Frontal cortex (tissue), 4 donors: Measurements from ENCODE around the gene SULT4A1. TPM values are rescaled to one million over a fixed set of nuclear protein-coding genes. Genes with fewer than 3 reads are reported as not detected.

Source experiments
- DNase-seq, 2 donors: peaks; one replicate each; pipeline ENCODE4 v3.0.0; 2012; ENCODE audit warnings: low spot score in 2 of 2
- FAIRE-seq: peaks from 2 replicates; lab custom pipeline; 2012; peaks lifted over from hg19 to GRCh38; lab: Jason Lieb, UNC
- total RNA-seq: library from RNA; depleted of rRNA; stranded (reverse); fragments of >200 nt; gene quantifications from one replicate; pipeline ENCODE4 v1.2.3, GENCODE V29; 2014
- donor health status: control.
- donor health status: control.
- donor health status: control.

Gene SULT4A1
- total RNA-seq, 1 donor from 2014 or later: 47.7 TPM

GRCh38 chr22:43848366-43849171 lies 13.7 kb downstream of the SULT4A1 start:
- no peak for DNase-seq
- no peak for FAIRE-seq

DNA sequence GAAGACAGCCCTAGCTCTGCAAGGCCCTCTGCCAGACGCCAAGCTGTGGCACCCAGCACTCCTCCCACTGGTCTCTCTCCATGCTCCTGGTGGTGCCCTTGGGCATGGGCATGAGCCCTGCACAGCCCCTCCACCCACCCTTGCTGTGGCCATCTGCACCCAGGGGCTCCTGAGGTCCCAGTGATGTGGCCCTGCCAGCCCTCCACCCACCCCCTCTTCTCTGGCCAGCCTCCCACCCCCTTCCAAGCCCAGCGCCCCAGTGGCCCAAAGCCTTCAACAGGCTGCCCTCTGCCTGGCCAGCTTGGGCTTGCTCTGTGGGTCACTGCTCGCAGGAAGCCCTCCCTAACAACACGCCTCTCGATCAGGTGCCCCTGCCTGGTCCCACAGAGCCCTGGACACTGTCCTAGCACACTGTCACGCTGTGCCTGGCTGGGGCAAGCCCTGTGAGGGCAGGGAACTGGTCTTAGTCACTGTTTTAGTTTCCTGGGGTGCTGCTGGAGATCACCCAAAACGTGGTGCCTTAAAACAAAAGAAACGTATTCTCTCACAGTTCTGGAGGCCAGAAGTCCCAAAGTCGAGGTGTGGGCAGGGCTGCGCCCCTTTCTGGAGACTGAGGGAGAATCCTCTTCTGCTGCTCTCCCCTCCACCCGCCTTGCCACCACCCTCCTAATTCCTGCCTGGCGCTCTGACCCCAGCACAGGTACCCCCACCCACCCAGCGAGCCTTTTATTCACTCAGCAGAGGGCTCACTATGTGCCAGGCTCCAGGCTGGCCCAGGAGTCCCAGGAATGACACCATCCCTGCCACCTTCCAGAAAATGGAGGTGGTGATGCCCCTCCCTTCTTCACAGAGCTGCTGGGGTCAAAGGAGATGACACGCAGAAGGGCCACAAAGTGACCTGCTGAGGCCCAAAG lies 14.7 kb downstream of the SULT4A1 start:
- DNase-seq (no peak), FAIRE-seq (no peak)

DNA sequence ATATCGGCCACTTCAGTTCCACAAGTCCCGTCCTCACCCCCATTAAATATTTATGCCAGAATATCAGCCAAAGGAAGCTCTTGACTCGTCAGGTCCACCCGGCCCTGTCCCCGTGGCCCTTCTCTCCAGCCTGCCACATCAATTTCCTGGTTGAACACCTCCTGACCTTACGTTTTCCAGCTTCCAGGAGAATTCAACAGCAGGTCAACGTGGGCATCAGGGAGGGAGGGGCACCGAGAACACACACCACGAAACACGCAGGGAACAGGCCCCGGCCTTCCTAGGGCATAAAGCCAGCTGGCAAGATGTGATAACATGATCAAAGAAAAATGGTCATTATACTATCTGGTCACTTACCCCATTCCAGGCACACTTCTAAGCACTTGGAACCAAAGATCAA lies 15.3 kb downstream of the SULT4A1 start:
- FAIRE-seq (no peak), DNase-seq (no peak)

DNA sequence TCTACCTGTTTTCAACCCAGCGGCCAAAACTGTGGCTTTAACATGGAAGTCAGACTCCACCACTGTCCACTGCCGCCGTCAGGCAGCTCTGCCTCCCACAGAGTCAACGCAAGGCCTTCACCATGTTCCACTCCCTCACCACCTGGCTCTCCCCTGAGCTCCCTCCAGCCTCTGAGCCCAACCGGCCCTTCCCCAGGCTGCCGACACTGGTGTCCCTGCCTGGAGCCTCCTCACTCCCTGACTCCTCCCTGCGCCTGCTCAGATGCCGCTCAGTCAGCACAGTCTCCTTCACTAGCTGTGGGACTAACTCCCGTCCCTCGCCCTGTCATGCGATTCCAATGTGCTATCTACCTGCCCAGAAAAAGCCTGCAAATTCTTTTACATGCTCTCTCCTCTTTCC lies 16.3 kb downstream of the SULT4A1 start:
- DNase-seq (no peak), FAIRE-seq (no peak)

GRCh38 chr22:43844560-43845545 lies 17.5 kb downstream of the SULT4A1 start:
- FAIRE-seq (no peak), DNase-seq (no peak)

DNA sequence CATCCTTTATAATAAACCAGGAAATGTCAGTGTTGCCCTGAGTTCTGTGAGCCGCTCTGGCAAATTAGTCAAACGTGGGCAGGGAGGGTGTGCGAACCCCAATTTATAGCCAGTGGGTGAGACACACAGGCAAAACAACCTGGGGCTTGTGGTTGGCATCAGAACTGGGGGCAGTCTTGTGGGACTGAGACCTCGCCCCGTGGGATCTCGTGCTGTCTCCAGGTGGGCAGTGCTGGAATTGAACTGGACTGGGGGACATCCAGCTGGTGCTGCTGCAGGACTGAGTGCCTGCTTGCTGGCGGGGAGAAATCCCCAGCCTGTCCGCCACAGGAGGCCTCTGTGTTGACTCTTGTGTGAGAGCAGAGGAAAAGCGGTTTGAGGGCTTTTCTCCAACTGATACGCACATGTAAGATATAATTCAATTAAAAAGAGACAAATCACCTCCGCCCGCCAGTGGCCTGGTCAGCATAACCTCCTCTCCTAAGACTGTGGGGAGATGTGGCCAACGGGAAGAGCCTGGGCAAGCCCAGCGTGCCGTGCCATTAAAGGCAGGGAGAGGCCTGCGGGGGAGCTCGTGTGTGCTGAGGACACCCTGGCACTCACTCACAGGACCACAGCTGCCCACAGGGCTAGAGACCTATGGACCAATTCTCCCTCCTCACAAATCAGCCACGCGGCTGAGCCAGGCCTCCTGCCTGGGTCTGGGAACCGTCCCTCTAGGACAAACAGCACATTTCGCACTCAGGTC lies 18.4 kb downstream of the SULT4A1 start:
- no peak for FAIRE-seq

DNA sequence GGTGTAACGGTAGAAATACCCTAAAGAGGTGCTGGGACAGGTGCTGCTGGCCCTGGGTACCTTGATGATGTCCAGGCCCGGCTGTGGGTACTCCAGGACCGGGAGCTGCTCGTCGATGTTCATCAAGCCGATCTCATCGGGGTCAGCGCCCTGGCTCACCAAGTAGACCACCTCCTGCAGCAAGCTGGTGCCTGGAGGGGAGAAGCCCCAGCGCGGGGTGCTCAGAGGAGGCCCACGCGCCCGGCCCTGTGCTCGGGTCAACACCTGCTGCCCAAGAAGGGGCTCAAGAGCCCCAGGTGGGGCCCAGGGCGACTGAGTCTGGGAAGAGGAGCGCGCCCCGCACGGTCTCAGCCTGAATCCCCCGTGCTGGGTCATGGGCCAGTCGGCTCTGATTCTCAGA lies 20.6 kb downstream of the SULT4A1 start:
- FAIRE-seq (no peak), DNase-seq (no peak)

More for the DNA sequence above, 18.4 kb downstream of the SULT4A1 start:
- DNase-seq: no peak

DNA sequence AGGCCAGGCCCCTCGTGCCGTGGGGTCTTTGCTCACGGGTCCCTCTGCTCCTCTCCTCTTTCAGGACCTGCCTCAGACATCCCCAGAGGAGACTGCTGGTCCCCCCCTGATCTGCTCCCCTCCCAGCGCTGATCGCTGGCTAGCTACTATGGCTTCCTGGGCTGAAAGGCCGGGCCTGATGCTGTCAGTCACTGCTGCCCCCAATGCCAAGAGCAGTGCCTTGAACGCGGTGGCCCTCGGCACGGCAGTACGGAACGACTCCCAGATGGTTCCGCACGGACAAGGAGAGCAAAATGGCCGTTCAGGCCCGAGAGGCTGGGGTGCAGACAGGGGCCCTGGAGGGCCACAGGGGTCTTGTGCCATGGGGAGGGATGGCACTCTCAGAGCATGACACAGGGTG lies 21.5 kb downstream of the SULT4A1 start:
- no peak for FAIRE-seq
- DNase-seq: no peak

GRCh38 chr22:43840431-43840830 lies 21.9 kb downstream of the SULT4A1 start:
- FAIRE-seq (no peak), DNase-seq (no peak)

GRCh38 chr22:43839781-43840180 lies 22.5 kb downstream of the SULT4A1 start:
- DNase-seq: no peak
- FAIRE-seq: no peak

DNA sequence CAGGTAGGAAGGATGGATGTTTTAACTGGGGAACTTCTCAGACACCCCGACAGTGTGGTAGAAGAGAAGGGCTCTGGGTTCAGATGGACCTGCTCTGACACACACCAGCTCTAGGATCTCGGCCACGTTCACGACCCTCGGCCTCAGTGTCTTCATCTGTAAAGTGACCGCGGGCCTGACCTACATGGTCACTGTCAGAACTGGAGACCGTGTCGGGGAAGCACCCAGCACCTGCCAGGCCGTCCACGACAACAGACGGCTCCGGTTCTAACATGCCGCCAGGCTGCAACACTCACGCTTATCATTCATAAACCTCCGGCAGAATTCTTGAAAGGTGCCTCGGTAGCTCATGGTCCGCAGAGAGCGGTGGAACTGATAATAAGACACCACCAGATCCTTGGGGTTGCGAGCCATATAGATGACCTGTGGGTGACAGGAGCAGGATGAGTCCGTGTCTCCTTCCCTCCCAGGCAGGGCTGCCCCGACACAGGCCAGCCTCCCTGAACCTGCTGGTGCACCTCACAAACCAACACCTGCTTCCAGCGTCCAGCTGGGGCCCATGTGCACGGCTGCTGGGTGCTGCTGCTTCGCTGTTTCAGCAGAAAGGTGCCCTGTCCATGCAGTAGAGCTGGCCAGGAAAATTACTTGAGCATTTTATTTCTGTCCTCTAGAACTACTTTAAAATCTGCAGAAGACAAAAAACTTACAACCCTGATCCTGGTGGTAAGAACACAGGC lies 23.6 kb downstream of the SULT4A1 start:
- DNase-seq (no peak), FAIRE-seq (no peak)

- no peak for DNase-seq
- FAIRE-seq: no peak
Measured at GRCh38 chr22:43838161-43838560, 24.2 kb downstream of the SULT4A1 start.

DNA sequence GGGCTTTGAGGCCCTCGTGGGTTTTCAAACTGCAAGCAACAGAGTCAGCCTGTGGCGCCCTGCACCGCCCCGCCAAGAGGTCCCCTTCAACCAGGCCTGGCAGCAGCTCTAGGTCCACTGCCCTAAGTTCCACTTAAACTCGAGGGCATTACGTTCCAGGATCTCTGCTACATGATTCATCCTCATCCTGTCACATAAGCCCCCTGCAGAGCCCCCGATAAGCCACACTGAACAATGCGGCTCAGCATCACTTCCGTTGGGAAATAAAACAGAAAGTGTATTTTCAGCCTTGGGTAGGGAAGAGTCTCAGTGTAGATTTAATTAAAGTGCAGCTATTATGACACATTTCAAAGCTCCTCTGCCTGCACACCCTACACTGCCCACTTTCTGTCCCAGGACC lies 24.6 kb downstream of the SULT4A1 start:
- no peak for DNase-seq
- no peak for FAIRE-seq

DNA sequence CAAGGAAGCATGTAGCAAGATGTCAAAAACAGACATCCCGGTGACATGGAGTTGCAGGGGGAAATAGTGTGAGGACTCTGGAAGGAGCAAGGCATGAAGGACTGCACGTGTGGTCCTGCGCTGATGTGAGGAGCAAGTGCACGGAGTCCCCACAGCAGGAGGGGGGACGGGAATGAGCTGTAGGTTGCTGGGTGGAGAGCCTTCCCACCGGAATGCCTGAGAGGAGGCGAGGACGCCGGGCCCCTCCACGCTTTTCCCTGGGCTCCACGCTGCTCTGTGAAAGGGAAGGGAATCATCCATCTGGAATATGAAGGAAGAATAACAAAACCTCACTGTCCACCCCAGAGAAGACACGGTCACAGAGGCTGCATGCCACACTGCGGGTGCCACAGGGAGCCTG lies 26.6 kb downstream of the SULT4A1 start:
- FAIRE-seq: no peak

DNA sequence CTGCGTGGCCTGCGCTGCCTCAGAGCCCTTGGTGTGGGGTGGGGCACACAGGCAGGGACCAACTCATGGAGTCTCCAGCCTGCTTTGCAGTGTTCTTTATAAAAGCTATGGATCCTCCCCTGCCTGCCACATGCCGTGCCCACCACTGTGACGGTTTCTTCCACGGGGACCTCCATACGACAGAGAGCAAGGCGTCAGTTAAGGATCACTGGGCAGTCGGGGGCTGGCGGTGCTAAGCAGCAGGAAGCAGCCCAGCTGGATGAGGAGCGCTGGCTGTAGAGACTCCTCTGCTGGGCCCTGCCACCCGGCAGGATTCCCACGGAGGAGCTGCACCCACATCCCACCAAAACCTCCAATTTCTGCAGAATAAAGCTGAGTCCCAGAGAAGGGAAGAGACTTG lies 27.1 kb downstream of the SULT4A1 start:
- DNase-seq (no peak), FAIRE-seq (no peak)

More for the DNA sequence above, 26.6 kb downstream of the SULT4A1 start:
- DNase-seq: no peak

GRCh38 chr22:43833286-43834240 lies 28.8 kb downstream of the SULT4A1 start:
- no peak for FAIRE-seq
- no peak for DNase-seq
